ENCODE data around the gene RAD17. TPM values are rescaled to one million over a fixed set of nuclear protein-coding genes. Genes with fewer than 3 reads are reported as not detected.

The RAD17 gene
- total RNA-seq, 1 donor from 2014 or later, result 37.5 TPM

DNA sequence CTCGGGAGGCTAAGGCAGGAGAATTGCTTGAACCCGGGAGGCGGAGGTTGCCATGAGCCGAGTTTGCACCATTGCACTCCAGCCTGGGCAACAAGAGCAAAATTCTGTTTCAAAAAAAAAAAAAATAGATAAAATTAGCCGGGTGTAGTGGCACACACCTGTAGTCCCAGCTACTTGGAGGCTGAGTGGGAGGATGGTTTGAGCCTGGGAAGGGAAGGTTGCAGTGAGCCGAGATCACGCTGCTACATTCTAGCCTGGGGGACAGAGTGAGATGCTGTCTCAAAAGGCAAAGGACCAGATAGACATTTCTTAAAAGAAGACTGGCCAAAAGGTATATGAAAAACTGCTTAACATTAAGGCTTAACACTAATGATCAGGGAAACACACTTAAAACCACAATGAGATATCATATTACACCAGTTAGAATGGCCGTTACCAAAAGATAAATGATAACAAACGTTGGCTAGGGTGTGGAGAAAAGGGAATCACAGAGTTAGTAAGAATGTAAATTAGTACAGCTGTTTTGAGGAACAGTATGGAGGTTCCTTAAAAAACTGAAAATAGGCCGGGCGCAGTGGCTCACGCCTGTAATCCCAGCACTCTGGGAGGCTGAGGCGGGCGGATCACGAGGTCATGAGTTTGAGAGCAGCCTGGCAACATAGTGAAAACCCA is 35.2 kb downstream of the RAD17 start:
- H3K36me3 Mint-ChIP-seq (ENCODE audit: unreplicated experiment), result no peaks in the 10 kb centered on the region
- no peak overlapping the region for H3K27ac Mint-ChIP-seq (ENCODE audit: unreplicated experiment)
- no peak for DNase-seq
- H3K9me3 Mint-ChIP-seq (ENCODE audit: unreplicated experiment), result no peaks in the 10 kb centered on the region
- no peaks in the 10 kb centered on the region for H3K4me1 Mint-ChIP-seq (ENCODE audit: low read depth, unreplicated experiment)
- peaks cover 2% of the 10 kb centered on the region for H3K27me3 Mint-ChIP-seq (ENCODE audit: unreplicated experiment)
- no peak overlapping the region for H3K4me3 Mint-ChIP-seq (ENCODE audit: unreplicated experiment)
- TF ChIP-seq, protein P1, sequence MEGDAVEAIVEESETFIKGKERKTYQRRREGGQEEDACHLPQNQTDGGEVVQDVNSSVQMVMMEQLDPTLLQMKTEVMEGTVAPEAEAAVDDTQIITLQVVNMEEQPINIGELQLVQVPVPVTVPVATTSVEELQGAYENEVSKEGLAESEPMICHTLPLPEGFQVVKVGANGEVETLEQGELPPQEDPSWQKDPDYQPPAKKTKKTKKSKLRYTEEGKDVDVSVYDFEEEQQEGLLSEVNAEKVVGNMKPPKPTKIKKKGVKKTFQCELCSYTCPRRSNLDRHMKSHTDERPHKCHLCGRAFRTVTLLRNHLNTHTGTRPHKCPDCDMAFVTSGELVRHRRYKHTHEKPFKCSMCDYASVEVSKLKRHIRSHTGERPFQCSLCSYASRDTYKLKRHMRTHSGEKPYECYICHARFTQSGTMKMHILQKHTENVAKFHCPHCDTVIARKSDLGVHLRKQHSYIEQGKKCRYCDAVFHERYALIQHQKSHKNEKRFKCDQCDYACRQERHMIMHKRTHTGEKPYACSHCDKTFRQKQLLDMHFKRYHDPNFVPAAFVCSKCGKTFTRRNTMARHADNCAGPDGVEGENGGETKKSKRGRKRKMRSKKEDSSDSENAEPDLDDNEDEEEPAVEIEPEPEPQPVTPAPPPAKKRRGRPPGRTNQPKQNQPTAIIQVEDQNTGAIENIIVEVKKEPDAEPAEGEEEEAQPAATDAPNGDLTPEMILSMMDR (IDR thresholded peaks at IDR 0.05; ENCODE audit: partially characterized antibody, unreplicated experiment), result no peak

DNA sequence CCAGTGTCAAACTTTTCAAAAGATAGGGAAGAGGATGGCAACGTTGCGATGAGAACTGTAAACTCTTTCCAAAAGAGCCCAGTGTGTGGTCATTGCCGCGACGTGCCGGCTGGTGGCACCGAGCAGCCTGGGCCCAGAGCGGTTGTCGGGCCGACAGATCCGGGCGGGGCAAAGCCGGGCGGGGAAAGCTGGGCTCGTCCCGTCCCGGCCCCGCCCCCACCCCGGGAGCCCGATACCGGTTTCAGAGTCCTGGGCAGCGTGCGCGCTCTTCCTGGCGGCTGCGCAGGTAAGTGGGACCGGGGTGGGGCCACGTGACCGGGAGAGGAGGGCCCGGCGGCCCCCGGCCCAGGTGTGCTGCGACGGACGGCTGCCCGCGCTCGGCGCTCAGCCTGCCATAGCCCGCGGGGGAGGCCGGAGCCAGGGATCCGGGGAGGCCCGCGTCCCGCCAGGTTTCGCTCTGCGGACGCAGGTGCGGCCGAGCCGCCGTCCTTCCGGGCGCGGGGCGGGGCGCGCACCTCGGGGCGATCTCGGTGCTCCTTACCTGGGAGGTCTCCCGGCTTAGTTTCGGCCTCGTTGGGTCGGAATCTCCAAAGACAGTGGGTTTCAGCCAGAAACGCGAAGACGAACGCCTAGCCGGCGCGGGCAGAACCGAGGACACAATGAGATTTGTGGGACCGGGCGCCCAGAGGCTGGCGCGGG is 45.4 kb downstream of the RAD17 start, which contains the start of gene MARVELD2:
MARVELD2 (plus strand) TSS at position 232 of the 699 bp plus-strand sequence. CDS start 4,270 bp downstream, outside the sequence.
- Mint-ChIP-seq H3K27me3 (ENCODE audit: unreplicated experiment) (peaks cover 8% of the 10 kb centered on the region), H3K4me3 (ENCODE audit: unreplicated experiment) (peak within 1 kb of the TSS; percentile 77), H3K4me1 (ENCODE audit: low read depth, unreplicated experiment) (peaks cover 3% of the 10 kb centered on the region), H3K9me3 (ENCODE audit: unreplicated experiment) (peaks cover 3% of the 10 kb centered on the region), H3K36me3 (ENCODE audit: unreplicated experiment) (no peaks in the 10 kb centered on the region), H3K27ac (ENCODE audit: unreplicated experiment) (no peak within 1 kb of the TSS)
- DNase-seq, result peak; percentile 57
- TF ChIP-seq, protein P1 (IDR thresholded peaks at IDR 0.05; ENCODE audit: partially characterized antibody, unreplicated experiment), result no peak

- no peaks in the 10 kb centered on the region for H3K36me3 Mint-ChIP-seq (ENCODE audit: unreplicated experiment)
- no peak overlapping the region for H3K27ac Mint-ChIP-seq (ENCODE audit: unreplicated experiment)
- DNase-seq, result no peak
- H3K4me1 Mint-ChIP-seq (ENCODE audit: low read depth, unreplicated experiment), result peaks cover 3% of the 10 kb centered on the region
- TF ChIP-seq, protein P1 (IDR thresholded peaks at IDR 0.05; ENCODE audit: partially characterized antibody, unreplicated experiment), result no peak
- H3K27me3 Mint-ChIP-seq (ENCODE audit: unreplicated experiment), result peaks cover 8% of the 10 kb centered on the region
- peaks cover 3% of the 10 kb centered on the region for H3K9me3 Mint-ChIP-seq (ENCODE audit: unreplicated experiment)
- peak overlapping the region; percentile 77 for H3K4me3 Mint-ChIP-seq (ENCODE audit: unreplicated experiment)
These were observed 46.0 kb downstream of the RAD17 start for GRCh38 chr5:69415584-69415958.

- TF ChIP-seq, protein P1 (IDR thresholded peaks at IDR 0.05; ENCODE audit: partially characterized antibody, unreplicated experiment), result no peak
- Mint-ChIP-seq H3K4me3 (ENCODE audit: unreplicated experiment) (peak overlapping the region; percentile 77), H3K27ac (ENCODE audit: unreplicated experiment) (no peak overlapping the region), H3K27me3 (ENCODE audit: unreplicated experiment) (peaks cover 8% of the 10 kb centered on the region), H3K9me3 (ENCODE audit: unreplicated experiment) (peaks cover 3% of the 10 kb centered on the region), H3K4me1 (ENCODE audit: low read depth, unreplicated experiment) (peaks cover 3% of the 10 kb centered on the region), H3K36me3 (ENCODE audit: unreplicated experiment) (no peaks in the 10 kb centered on the region)
- no peak for DNase-seq
These were observed 46.6 kb downstream of the RAD17 start for GRCh38 chr5:69416180-69416579.

GRCh38 chr5:69416699-69417098 is 47.1 kb downstream of the RAD17 start:
- H3K36me3 Mint-ChIP-seq (ENCODE audit: unreplicated experiment), result no peaks in the 10 kb centered on the region
- peaks cover 8% of the 10 kb centered on the region for H3K27me3 Mint-ChIP-seq (ENCODE audit: unreplicated experiment)
- H3K27ac Mint-ChIP-seq (ENCODE audit: unreplicated experiment), result no peak overlapping the region
- no peak for DNase-seq
- H3K4me1 Mint-ChIP-seq (ENCODE audit: low read depth, unreplicated experiment), result peaks cover 3% of the 10 kb centered on the region
- TF ChIP-seq, protein P1 (IDR thresholded peaks at IDR 0.05; ENCODE audit: partially characterized antibody, unreplicated experiment), result no peak
- peaks cover 3% of the 10 kb centered on the region for H3K9me3 Mint-ChIP-seq (ENCODE audit: unreplicated experiment)
- H3K4me3 Mint-ChIP-seq (ENCODE audit: unreplicated experiment), result no peak overlapping the region
